H1 (cell line): ENCODE results near the gene ASCC1. TPM values are rescaled to one million over a fixed set of nuclear protein-coding genes. Genes with fewer than 3 reads are reported as not detected.

Experiments
- ATF2 ChIP-seq: IDR thresholded peaks from 2 replicates; pipeline ENCODE4 v1.6.1; 2012; ENCODE audit warnings: low read length, inconsistent platforms
- CREB1 ChIP-seq: IDR thresholded peaks from 2 replicates; pipeline ENCODE4 v1.6.1; 2012; ENCODE audit warnings: inconsistent platforms
- CTCF ChIP-seq, 3 experiments: IDR thresholded peaks; 1 replicate in 2 of 3; 2 replicates in 1 of 3; pipeline versions ENCODE4 v1.5.1 to v1.6.1; 2011; ENCODE audit warnings: low read length in 3 of 3, mild to moderate bottlenecking in 3 of 3, inconsistent platforms in 2 of 3, low read depth in 1 of 3, moderate library complexity in 1 of 3; ENCODE audit not compliant: insufficient read depth in 1 of 3; ENCODE audit errors: control extremely low read depth in 1 of 3
- POLR2AphosphoS5 ChIP-seq: IDR thresholded peaks from 2 replicates; pipeline ENCODE4 v1.6.1; 2011; ENCODE audit warnings: low read depth, low read length
- RNF2 ChIP-seq: fragments of 200-900, 300-1000 bp; sonication (generic); IDR thresholded peaks from 2 replicates; pipeline ENCODE4 v1.7.1; 2016; ENCODE audit warnings: borderline replicate concordance, low read depth, mild to moderate bottlenecking, antibody characterized with exemption, low read length; ENCODE audit not compliant: poor library complexity, severe bottlenecking; ENCODE audit errors: missing control alignments
- TAF1 ChIP-seq: IDR thresholded peaks from 2 replicates; pipeline ENCODE4 v1.6.1; 2011; ENCODE audit warnings: mild to moderate bottlenecking, low read depth, low read length
- polyA plus RNA-seq, 7 experiments: library from polyadenylated mRNA; depleted of rRNA in 3 of 7; stranded (reverse) in 5 of 7; unstranded in 2 of 7; fragments of >200 nt in 5 of 7; fragments of 200-250 nt in 2 of 7; gene quantifications; 1 replicate in 5 of 7; 2 replicates in 1 of 7; 4 replicates in 1 of 7; pipeline versions ENCODE4 v1.2.1 to v1.2.3, GENCODE V29; 2011 to 2013; ENCODE audit warnings: missing spikeins in 2 of 7, mixed read lengths in 2 of 7
- total RNA-seq: library from RNA; stranded (reverse); fragmentation: NEBNext Ultra II Directional; extraction: Animal tissue kit (Norgen Biotek cat#: 25700); gene quantifications from 2 replicates; pipeline ENCODE4 v1.2.1, GENCODE V29; 2021

Gene ASCC1
- total and polyA plus RNA-seq, 2 of the 8 experiments (the other 6 are each of a cell fraction or from before 2014, with no cell fraction given), result 25.6 to 35.8 TPM

GRCh38 chr10:72194949-72195348, 21.1 kb downstream of the ASCC1 start (continued):
- TF ChIP-seq CTCF (IDR thresholded peaks at IDR 0.05; ENCODE audit: control extremely low read depth in 1 of 3, insufficient read depth in 1 of 3, low read depth in 1 of 3, low read length in 3 of 3), result no peak
- TF ChIP-seq RNF2, result no peak
- TF ChIP-seq ATF2, result no peak
- TF ChIP-seq TAF1, result no peak
- TF ChIP-seq CREB1, result no peak
- no peak for TF ChIP-seq POLR2AphosphoS5
